ENCODE measurements around the gene F5.

F5 gene

GRCh38 chr1:169483500-169483966 lies 102.7 kb downstream of the F5 start:
- peak overlapping the region; percentile 13 for H3K4me3 ChIP-seq (ENCODE audit: insufficient read depth, low read depth, low read length)

GRCh38 chr1:169479363-169480066 lies 106.8 kb downstream of the F5 start:
- Histone ChIP-seq H3K9me3 (ENCODE audit: control insufficient read depth, low read length) (no peaks in the 10 kb centered on the region), H3K4me1 (ENCODE audit: control insufficient read depth, insufficient read depth, low read length) (peaks cover 26% of the 10 kb centered on the region), H3K27ac (ENCODE audit: insufficient read depth, low read depth, low read length, poor library complexity, severe bottlenecking) (no peak overlapping the region), H3K27me3 (ENCODE audit: control insufficient read depth, insufficient read depth, low read length, poor library complexity, severe bottlenecking) (no peaks in the 10 kb centered on the region), H3K36me3 (ENCODE audit: control insufficient read depth, insufficient read depth, low read length) (no peaks in the 10 kb centered on the region), H3K4me3 (ENCODE audit: insufficient read depth, low read depth, low read length) (no peak overlapping the region)
- WGBS, 2 experiments: 63 to 100% methylated on average over 1 of the region's 1 CpG

More at GRCh38 chr1:169483500-169483966, 102.7 kb downstream of the F5 start:
- Histone ChIP-seq H3K4me1 (ENCODE audit: control insufficient read depth, insufficient read depth, low read length) (peaks cover 23% of the 10 kb centered on the region), H3K27me3 (ENCODE audit: control insufficient read depth, insufficient read depth, low read length, poor library complexity, severe bottlenecking) (no peaks in the 10 kb centered on the region), H3K9me3 (ENCODE audit: control insufficient read depth, low read length) (no peaks in the 10 kb centered on the region), H3K27ac (ENCODE audit: insufficient read depth, low read depth, low read length, poor library complexity, severe bottlenecking) (no peak overlapping the region), H3K36me3 (ENCODE audit: control insufficient read depth, insufficient read depth, low read length) (no peaks in the 10 kb centered on the region)
- 83 to 84% methylated on average over 5 of the region's 5 CpGs for WGBS, 2 experiments

- Histone ChIP-seq H3K4me3 (ENCODE audit: insufficient read depth, low read depth, low read length) (no peak overlapping the region), H3K4me1 (ENCODE audit: control insufficient read depth, insufficient read depth, low read length) (peaks cover 13% of the 10 kb centered on the region), H3K27me3 (ENCODE audit: control insufficient read depth, insufficient read depth, low read length, poor library complexity, severe bottlenecking) (no peaks in the 10 kb centered on the region), H3K36me3 (ENCODE audit: control insufficient read depth, insufficient read depth, low read length) (no peaks in the 10 kb centered on the region), H3K27ac (ENCODE audit: insufficient read depth, low read depth, low read length, poor library complexity, severe bottlenecking) (no peak overlapping the region), H3K9me3 (ENCODE audit: control insufficient read depth, low read length) (no peaks in the 10 kb centered on the region)
- 86 to 95% methylated on average over 5 of the region's 5 CpGs for WGBS, 2 experiments
Measured at GRCh38 chr1:169478094-169478672, 108.1 kb downstream of the F5 start.

- Histone ChIP-seq H3K9me3 (ENCODE audit: control insufficient read depth, low read length) (no peaks in the 10 kb centered on the region), H3K36me3 (ENCODE audit: control insufficient read depth, insufficient read depth, low read length) (no peaks in the 10 kb centered on the region), H3K4me3 (ENCODE audit: insufficient read depth, low read depth, low read length) (no peak overlapping the region), H3K4me1 (ENCODE audit: control insufficient read depth, insufficient read depth, low read length) (peaks cover 10% of the 10 kb centered on the region), H3K27ac (ENCODE audit: insufficient read depth, low read depth, low read length, poor library complexity, severe bottlenecking) (no peak overlapping the region), H3K27me3 (ENCODE audit: control insufficient read depth, insufficient read depth, low read length, poor library complexity, severe bottlenecking) (no peaks in the 10 kb centered on the region)
- WGBS, 2 experiments: 71 to 77% methylated on average over 2 to 3 of the region's 3 CpGs
Measured at GRCh38 chr1:169475806-169476387, 110.4 kb downstream of the F5 start.

GRCh38 chr1:169474302-169474995 lies 111.8 kb downstream of the F5 start:
- no peaks in the 10 kb centered on the region for H3K36me3 ChIP-seq (ENCODE audit: control insufficient read depth, insufficient read depth, low read length)
- H3K4me3 ChIP-seq (ENCODE audit: insufficient read depth, low read depth, low read length): no peak overlapping the region
- no peaks in the 10 kb centered on the region for H3K27me3 ChIP-seq (ENCODE audit: control insufficient read depth, insufficient read depth, low read length, poor library complexity, severe bottlenecking)
- no peaks in the 10 kb centered on the region for H3K9me3 ChIP-seq (ENCODE audit: control insufficient read depth, low read length)
- WGBS, 2 experiments: 100% methylated on average over 1 of the region's 1 CpG; no CpG with 5 or more reads in 1 of the 2 experiments
- no peak overlapping the region for H3K27ac ChIP-seq (ENCODE audit: insufficient read depth, low read depth, low read length, poor library complexity, severe bottlenecking)
- peaks cover 6% of the 10 kb centered on the region for H3K4me1 ChIP-seq (ENCODE audit: control insufficient read depth, insufficient read depth, low read length)

GRCh38 chr1:169473347-169473746 lies 112.9 kb downstream of the F5 start:
- Histone ChIP-seq H3K4me1 (ENCODE audit: control insufficient read depth, insufficient read depth, low read length) (peaks cover 4% of the 10 kb centered on the region), H3K27ac (ENCODE audit: insufficient read depth, low read depth, low read length, poor library complexity, severe bottlenecking) (no peak overlapping the region), H3K4me3 (ENCODE audit: insufficient read depth, low read depth, low read length) (no peak overlapping the region), H3K36me3 (ENCODE audit: control insufficient read depth, insufficient read depth, low read length) (no peaks in the 10 kb centered on the region), H3K9me3 (ENCODE audit: control insufficient read depth, low read length) (no peaks in the 10 kb centered on the region), H3K27me3 (ENCODE audit: control insufficient read depth, insufficient read depth, low read length, poor library complexity, severe bottlenecking) (no peaks in the 10 kb centered on the region)
- WGBS, 2 experiments: 81 to 84% methylated on average over 5 of the region's 5 CpGs

- Histone ChIP-seq H3K27me3 (ENCODE audit: control insufficient read depth, insufficient read depth, low read length, poor library complexity, severe bottlenecking) (no peaks in the 10 kb centered on the region), H3K4me3 (ENCODE audit: insufficient read depth, low read depth, low read length) (no peak overlapping the region), H3K4me1 (ENCODE audit: control insufficient read depth, insufficient read depth, low read length) (peaks cover 4% of the 10 kb centered on the region), H3K27ac (ENCODE audit: insufficient read depth, low read depth, low read length, poor library complexity, severe bottlenecking) (no peak overlapping the region), H3K36me3 (ENCODE audit: control insufficient read depth, insufficient read depth, low read length) (no peaks in the 10 kb centered on the region), H3K9me3 (ENCODE audit: control insufficient read depth, low read length) (no peaks in the 10 kb centered on the region)
- 92 to 100% methylated on average over 2 of the region's 3 CpGs for WGBS, 2 experiments
Measured at GRCh38 chr1:169472738-169473137, 113.5 kb downstream of the F5 start.

GRCh38 chr1:169468982-169469381 lies 117.3 kb downstream of the F5 start:
- Histone ChIP-seq H3K27me3 (ENCODE audit: control insufficient read depth, insufficient read depth, low read length, poor library complexity, severe bottlenecking) (no peaks in the 10 kb centered on the region), H3K27ac (ENCODE audit: insufficient read depth, low read depth, low read length, poor library complexity, severe bottlenecking) (no peak overlapping the region), H3K4me3 (ENCODE audit: insufficient read depth, low read depth, low read length) (no peak overlapping the region), H3K9me3 (ENCODE audit: control insufficient read depth, low read length) (no peaks in the 10 kb centered on the region), H3K4me1 (ENCODE audit: control insufficient read depth, insufficient read depth, low read length) (no peaks in the 10 kb centered on the region), H3K36me3 (ENCODE audit: control insufficient read depth, insufficient read depth, low read length) (no peaks in the 10 kb centered on the region)

- Histone ChIP-seq H3K9me3 (ENCODE audit: control insufficient read depth, low read length) (no peaks in the 10 kb centered on the region), H3K4me3 (ENCODE audit: insufficient read depth, low read depth, low read length) (no peak overlapping the region), H3K36me3 (ENCODE audit: control insufficient read depth, insufficient read depth, low read length) (no peaks in the 10 kb centered on the region), H3K4me1 (ENCODE audit: control insufficient read depth, insufficient read depth, low read length) (no peaks in the 10 kb centered on the region), H3K27ac (ENCODE audit: insufficient read depth, low read depth, low read length, poor library complexity, severe bottlenecking) (no peak overlapping the region), H3K27me3 (ENCODE audit: control insufficient read depth, insufficient read depth, low read length, poor library complexity, severe bottlenecking) (no peaks in the 10 kb centered on the region)
- 90 to 97% methylated on average over 3 to 6 of the region's 8 CpGs for WGBS, 2 experiments
Measured at GRCh38 chr1:169466259-169467230, 119.7 kb downstream of the F5 start.

All from ectodermal cell (in vitro differentiated cells).